ENCODE measurements around the gene SNX10.

The SNX10 gene

GRCh38 chr7:26409661-26410547 lies 118.2 kb downstream of the SNX10 start:
- no peak for DNase-seq

- no peak for DNase-seq
Measured at GRCh38 chr7:26413007-26413691, 121.5 kb downstream of the SNX10 start.

GRCh38 chr7:26416004-26416403 lies 124.3 kb downstream of the SNX10 start:
- DNase-seq = no peak

- no peak for DNase-seq
Measured at GRCh38 chr7:26417911-26418413, 126.3 kb downstream of the SNX10 start.

GRCh38 chr7:26419198-26419597 lies 127.5 kb downstream of the SNX10 start:
- DNase-seq = no peak

GRCh38 chr7:26420422-26421019 lies 128.9 kb downstream of the SNX10 start:
- no peak for DNase-seq

- no peak for DNase-seq
Measured at GRCh38 chr7:26422761-26423160, 131.1 kb downstream of the SNX10 start.

GRCh38 chr7:26423436-26423835 lies 131.8 kb downstream of the SNX10 start:
- DNase-seq = no peak
